ENCODE results near the gene LMF1. TPM values are rescaled to one million over a fixed set of nuclear protein-coding genes. Genes with fewer than 3 reads are reported as not detected.
A peak's percentile ranks its signal among the peaks of the same experiment; 100 is the strongest.

Gene LMF1
- total and polyA plus RNA-seq, 2 of the 13 experiments (the other 11 are each of a cell fraction or from before 2014, with no cell fraction given): 6.8 to 8.5 TPM

- TF ChIP-seq ZSCAN21 (CRISPR knock-in tag; IDR thresholded peaks at IDR 0.05; ENCODE audit: borderline replicate concordance) (no peak), NR2F6 (IDR thresholded peaks at IDR 0.05) (no peak), NR2F6 (CRISPR knock-in tag; IDR thresholded peaks at IDR 0.05) (peak; percentile 17; the same call in 1 of the 2 replicates)
These were observed 68.8 kb downstream of the LMF1 start (continued) for GRCh38 chr16:901715-902601.

- Histone ChIP-seq H3K9ac (ENCODE audit: insufficient read depth, low read depth, low read length) (no peak overlapping the region), H3K79me2 (ENCODE audit: insufficient read depth, low read length) (no peaks in the 10 kb centered on the region), H4K20me1 (ENCODE audit: insufficient read depth, low read length) (no peaks in the 10 kb centered on the region), H3K27me3 (ENCODE audit: control insufficient read depth in 1 of 2, insufficient read depth in 2 of 2, low read length in 2 of 2) (no peaks in the 10 kb centered on the region; a peak in 1 of 5 replicates), H3K4me2 (ENCODE audit: low read depth, low read length) (no peak overlapping the region), H3K4me3 (replicated peaks in 1 of 3; ENCODE audit: insufficient read depth in 1 of 3, low read depth in 2 of 3, low read length in 3 of 3) (no peak overlapping the region), H3K27ac (ENCODE audit: extremely low read length, insufficient read depth, low read length) (no peak overlapping the region), H3K9me3 (ENCODE audit: low read length) (no peaks in the 10 kb centered on the region), H3K36me3 (replicated peaks in 1 of 2; ENCODE audit: control insufficient read depth in 1 of 2, insufficient read depth in 2 of 2, low read length in 2 of 2) (no peaks in the 10 kb centered on the region), H3K4me1 (ENCODE audit: insufficient read depth, low read length) (no peaks in the 10 kb centered on the region), H2AFZ (ENCODE audit: low read length) (no peak overlapping the region)
- FAIRE-seq (no peak), DNase-seq (ENCODE audit: low spot score) (no peak), ATAC-seq (peak; percentile 34; the same call in 1 of the 3 replicates)
- BruUV-seq (replicated peaks): no TSS peak
- CTCF ChIA-PET (ENCODE audit: low intra/inter-chr PET ratio, low total read pairs): no interaction called here
- POLR2A ChIA-PET: no interaction called here
- intact Hi-C loops (cut with micrococcal nuclease; ENCODE audit: unreplicated experiment) (no loop called here), in situ Hi-C loops (cut with HindIII; ENCODE audit: extremely low pct_ligation_motif_present, low pct_unique_long_range_greater_than_20kb) (no loop called here)
- 57% methylated on average over 10 of the region's 11 CpGs for WGBS (ENCODE audit: low lambda C conversion rate)
- TF ChIP-seq NAIF1 (CRISPR knock-in tag; IDR thresholded peaks at IDR 0.05; ENCODE audit: borderline replicate concordance): no peak
- TF ChIP-seq HNF4G (IDR thresholded peaks at IDR 0.05; ENCODE audit: borderline replicate concordance, low read depth, low read length): no peak
- TF ChIP-seq HNF4G (CRISPR knock-in tag; IDR thresholded peaks at IDR 0.05; ENCODE audit: borderline replicate concordance, low read depth): no peak
- no peak for TF ChIP-seq SALL1 (CRISPR knock-in tag; IDR thresholded peaks at IDR 0.05)
These were observed 69.6 kb downstream of the LMF1 start for GRCh38 chr16:901149-901548.

Measured in HepG2 (cell line).